A673 (cell line): Measurements from ENCODE around the gene VCP. TPM values are rescaled to one million over a fixed set of nuclear protein-coding genes. Genes with fewer than 3 reads are reported as not detected.

Source experiments
- BruUV-seq: library from RNA; stranded (reverse); fragments of 400-500 nt; replicated peaks from 2 replicates; lab custom pipeline; 2021; lab: Mats Ljungman, UMichigan
- CTCF ChIA-PET: fragments of 300-600 bp; sonication (Branson Sonifier 250); formaldehyde crosslinking; loops from one replicate; lab custom pipeline; 2022; ENCODE audit warnings: antibody characterized with exemption; lab: Charles Lee
- POLR2A ChIA-PET: fragments of 300-600 bp; sonication (Branson Sonifier 250); formaldehyde crosslinking; loops from one replicate; lab custom pipeline; 2022; ENCODE audit warnings: antibody characterized with exemption; ENCODE audit not compliant: low non-redundant PET; lab: Charles Lee
- DNase-seq: peaks from one replicate; pipeline ENCODE4 v3.0.0-alpha.2; 2015; ENCODE audit warnings: low spot score
- H3K27ac ChIP-seq: fragments of 200-600 bp; sonication (generic); 2 replicates; pipeline ENCODE4 v1.5.1; 2016; ENCODE audit warnings: mixed run types, low read depth, mild to moderate bottlenecking, mixed read lengths, antibody characterized with exemption, low read length; ENCODE audit not compliant: poor library complexity, severe bottlenecking
- H3K27me3 ChIP-seq: fragments of 200-600 bp; sonication (generic); replicated peaks from 2 replicates; pipeline ENCODE4 v1.6.1; 2017; ENCODE audit warnings: mixed run types, low read depth, mild to moderate bottlenecking, mixed read lengths, antibody characterized with exemption, low read length; ENCODE audit not compliant: insufficient read depth, poor library complexity
- H3K36me3 ChIP-seq: fragments of 200-600 bp; sonication (generic); 2 replicates; pipeline ENCODE4 v1.6.1; 2016; ENCODE audit warnings: mixed run types, mild to moderate bottlenecking, mixed read lengths, antibody characterized with exemption, low read length; ENCODE audit not compliant: insufficient read depth, poor library complexity, severe bottlenecking
- H3K4me1 ChIP-seq: fragments of 200-600 bp; sonication (generic); 2 replicates; pipeline ENCODE4 v1.6.1; 2017; ENCODE audit warnings: mixed run types, mild to moderate bottlenecking, mixed read lengths, antibody characterized with exemption, low read length; ENCODE audit not compliant: insufficient read depth, poor library complexity, severe bottlenecking
- H3K4me3 ChIP-seq: fragments of 200-600 bp; sonication (generic); 2 replicates; pipeline ENCODE4 v1.5.1; 2016; ENCODE audit warnings: low read depth, mixed run types, mild to moderate bottlenecking, mixed read lengths, low read length; ENCODE audit not compliant: poor library complexity, severe bottlenecking
- H3K9me3 ChIP-seq: fragments of 200-600 bp; sonication (generic); 2 replicates; pipeline ENCODE4 v1.6.1; 2016; ENCODE audit warnings: mixed run types, low read depth, mild to moderate bottlenecking, mixed read lengths, antibody characterized with exemption, low read length; ENCODE audit not compliant: poor library complexity, severe bottlenecking
- CTCF ChIP-seq: fragments of 300-800, 200-600 bp; sonication (generic); conservative IDR thresholded peaks from 2 replicates; pipeline ENCODE4 v1.5.1; 2017; ENCODE audit warnings: low read depth, mild to moderate bottlenecking, antibody characterized with exemption, low read length, moderate library complexity, mixed read lengths
- EZH2 ChIP-seq: fragments of 200-600 bp; sonication (generic); IDR thresholded peaks from 2 replicates; pipeline ENCODE4 v1.6.1; 2017; ENCODE audit warnings: borderline replicate concordance, low read depth, mild to moderate bottlenecking, mixed read lengths, antibody characterized with exemption, low read length; ENCODE audit not compliant: poor library complexity, severe bottlenecking
- intact Hi-C: fragments of 100-400 bp; cut with micrococcal nuclease; formaldehyde crosslinking; loops from one replicate; pipeline ENCODE4 v1.10.0; 2022; ENCODE audit not compliant: unreplicated experiment
- total RNA-seq: library from RNA; stranded (reverse); gene quantifications from 2 replicates; pipeline ENCODE4 v1.2.3, GENCODE V29; 2021

The VCP gene
- total RNA-seq, 1 experiment from 2014 or later, result 643 TPM

- no peak for DNase-seq
- intact Hi-C loops, result no loop called here
- no peaks in the 10 kb centered on the region for H3K36me3 ChIP-seq
- no peaks in the 10 kb centered on the region for H3K9me3 ChIP-seq
- H3K27me3 ChIP-seq, result no peaks in the 10 kb centered on the region
- TF ChIP-seq CTCF, result no peak
- TF ChIP-seq EZH2, result no peak
- no peak overlapping the region for H3K27ac ChIP-seq
- POLR2A ChIA-PET, result no interaction called here
- no peak overlapping the region for H3K4me3 ChIP-seq
- no peaks in the 10 kb centered on the region for H3K4me1 ChIP-seq
- BruUV-seq, result no TSS peak
- CTCF ChIA-PET, result no interaction called here
Measured at GRCh38 chr9:35029241-35029640, 43.2 kb downstream of the VCP start.

GRCh38 chr9:35028341-35028740 is 44.1 kb downstream of the VCP start:
- Histone ChIP-seq H3K36me3 (no peaks in the 10 kb centered on the region), H3K4me1 (no peaks in the 10 kb centered on the region), H3K27me3 (no peaks in the 10 kb centered on the region), H3K27ac (no peak overlapping the region), H3K9me3 (no peaks in the 10 kb centered on the region), H3K4me3 (no peak overlapping the region)
- ChIA-PET POLR2A (no interaction called here), CTCF (no interaction called here)
- no peak for TF ChIP-seq CTCF
- TF ChIP-seq EZH2, result no peak
- no peak for DNase-seq
- BruUV-seq, result no TSS peak
- intact Hi-C loops, result no loop called here

- intact Hi-C loops, result no loop called here
- Histone ChIP-seq H3K27ac (no peak overlapping the region), H3K4me3 (no peak overlapping the region), H3K4me1 (no peaks in the 10 kb centered on the region), H3K36me3 (no peaks in the 10 kb centered on the region), H3K9me3 (no peaks in the 10 kb centered on the region), H3K27me3 (no peaks in the 10 kb centered on the region)
- CTCF ChIA-PET, result no interaction called here
- POLR2A ChIA-PET, result no interaction called here
- BruUV-seq, result no TSS peak
- TF ChIP-seq EZH2, result no peak
- TF ChIP-seq CTCF, result no peak
- DNase-seq, result no peak
Measured at GRCh38 chr9:35027860-35028259, 44.6 kb downstream of the VCP start.
